ENCODE data around the gene SCNN1B. TPM values are rescaled to one million over a fixed set of nuclear protein-coding genes. Genes with fewer than 3 reads are reported as not detected.

The SCNN1B gene
- polyA plus RNA-seq, 1 donor from 2014 or later, result not detected

- H3K4me2 ChIP-seq (ENCODE audit: low read length), result no peak overlapping the region
- no peak overlapping the region for H2AFZ ChIP-seq (ENCODE audit: low read depth, low read length)
- no peaks in the 10 kb centered on the region for H3K9me2 ChIP-seq (ENCODE audit: insufficient read depth, low read length)
- no peak for TF ChIP-seq SMC3 (conservative IDR thresholded peaks at IDR 0.05; ENCODE audit: poor library complexity)
- no peak for TF ChIP-seq CTCF (IDR thresholded peaks at IDR 0.05; ENCODE audit: poor library complexity, severe bottlenecking)
- no peak for TF ChIP-seq EP300 (conservative IDR thresholded peaks at IDR 0.05; ENCODE audit: poor library complexity, severe bottlenecking)
- TF ChIP-seq TAF1 (IDR thresholded peaks at IDR 0.05; ENCODE audit: low read depth), result no peak
- TF ChIP-seq EZH2 (IDR thresholded peaks at IDR 0.05; ENCODE audit: borderline replicate concordance, insufficient read depth, low read length, poor library complexity, severe bottlenecking), result no peak
- no peak for TF ChIP-seq MXI1 (conservative IDR thresholded peaks at IDR 0.05; ENCODE audit: poor library complexity, severe bottlenecking)
- no peak for TF ChIP-seq REST (IDR thresholded peaks at IDR 0.05; ENCODE audit: borderline replicate concordance)
- no peak for TF ChIP-seq RAD21 (conservative IDR thresholded peaks at IDR 0.05)
- no peak for TF ChIP-seq POLR2AphosphoS5 (IDR thresholded peaks at IDR 0.05)
- no peaks in the 10 kb centered on the region for H3K79me2 ChIP-seq (replicated peaks; ENCODE audit: insufficient read depth, low read length)
- H3K27me3 ChIP-seq (ENCODE audit: insufficient read depth, low read depth, low read length), result no peaks in the 10 kb centered on the region
- no peak overlapping the region for H3K9ac ChIP-seq (ENCODE audit: low read length)
- peaks cover 5% of the 10 kb centered on the region for H3K36me3 ChIP-seq (ENCODE audit: insufficient read depth, low read length)
- H3K27ac ChIP-seq (ENCODE audit: low read length), result no peak overlapping the region
- no peaks in the 10 kb centered on the region for H3F3A ChIP-seq (ENCODE audit: insufficient read depth, low read length, poor library complexity, severe bottlenecking)
- no peaks in the 10 kb centered on the region for H3K9me3 ChIP-seq (ENCODE audit: low read length)
- H3K4me3 ChIP-seq (ENCODE audit: low read length), result no peak overlapping the region
- H4K20me1 ChIP-seq (ENCODE audit: insufficient read depth), result no peaks in the 10 kb centered on the region
Observed at GRCh38 chr16:23406546-23407240, 104.6 kb downstream of the SCNN1B start.

- Histone ChIP-seq H2AFZ (ENCODE audit: low read depth, low read length) (no peak overlapping the region), H3K4me2 (ENCODE audit: low read length) (no peak overlapping the region), H3K27me3 (ENCODE audit: insufficient read depth, low read depth, low read length) (no peaks in the 10 kb centered on the region), H3F3A (ENCODE audit: insufficient read depth, low read length, poor library complexity, severe bottlenecking) (no peaks in the 10 kb centered on the region), H4K20me1 (ENCODE audit: insufficient read depth) (no peaks in the 10 kb centered on the region), H3K36me3 (ENCODE audit: insufficient read depth, low read length) (peaks cover 5% of the 10 kb centered on the region), H3K79me2 (replicated peaks; ENCODE audit: insufficient read depth, low read length) (no peaks in the 10 kb centered on the region), H3K9me3 (ENCODE audit: low read length) (no peaks in the 10 kb centered on the region), H3K4me3 (ENCODE audit: low read length) (no peak overlapping the region), H3K27ac (ENCODE audit: low read length) (no peak overlapping the region), H3K9ac (ENCODE audit: low read length) (no peak overlapping the region), H3K9me2 (ENCODE audit: insufficient read depth, low read length) (no peaks in the 10 kb centered on the region)
- no peak for TF ChIP-seq POLR2AphosphoS5 (IDR thresholded peaks at IDR 0.05)
- no peak for TF ChIP-seq TAF1 (IDR thresholded peaks at IDR 0.05; ENCODE audit: low read depth)
- TF ChIP-seq RAD21 (conservative IDR thresholded peaks at IDR 0.05), result no peak
Observed at GRCh38 chr16:23407436-23408127, 105.5 kb downstream of the SCNN1B start.
